ENCODE measurements around the gene SEPTIN1. TPM values are rescaled to one million over a fixed set of nuclear protein-coding genes. Genes with fewer than 3 reads are reported as not detected.
A peak's percentile ranks its signal among the peaks of the same experiment; 100 is the strongest.

The SEPTIN1 gene
- total RNA-seq, 2 donors from 2014 or later, result 192 to 220 TPM

- peaks cover 3% of the 10 kb centered on the region for H3K36me3 Mint-ChIP-seq (ENCODE audit: low read depth)
- no peak overlapping the region for H3K4me3 Mint-ChIP-seq
- no peaks in the 10 kb centered on the region for H3K9me3 ChIP-seq (ENCODE audit: control insufficient read depth, low read length, poor library complexity, severe bottlenecking)
- H3K4me1 Mint-ChIP-seq, result peaks cover 28% of the 10 kb centered on the region
- ATAC-seq, result no peak
- DNase-seq, result no peak
- H3K27me3 Mint-ChIP-seq, result no peaks in the 10 kb centered on the region
- no peak overlapping the region for H3K27ac Mint-ChIP-seq
Observed at GRCh38 chr16:30413112-30413806, 30.9 kb upstream of the SEPTIN1 start.

- DNase-seq (peak; percentile 87 to 96 (median 88)), ATAC-seq (peak; percentile 69)
- peak overlapping the region; percentile 33 for H3K4me3 Mint-ChIP-seq
- H3K27me3 Mint-ChIP-seq, result no peaks in the 10 kb centered on the region
- H3K27ac Mint-ChIP-seq, result peak overlapping the region; percentile 21
- H3K4me1 Mint-ChIP-seq, result peaks cover 26% of the 10 kb centered on the region
- no peaks in the 10 kb centered on the region for H3K9me3 ChIP-seq (ENCODE audit: control insufficient read depth, low read length, poor library complexity, severe bottlenecking)
- no peaks in the 10 kb centered on the region for H3K36me3 Mint-ChIP-seq (ENCODE audit: low read depth)
Observed at GRCh38 chr16:30409125-30410060, 27.0 kb upstream of the SEPTIN1 start.

GRCh38 chr16:30407804-30408534, 25.6 kb upstream of the SEPTIN1 start:
- H3K9me3 ChIP-seq (ENCODE audit: control insufficient read depth, low read length, poor library complexity, severe bottlenecking), result no peaks in the 10 kb centered on the region
- H3K4me1 Mint-ChIP-seq, result peaks cover 23% of the 10 kb centered on the region
- H3K27ac Mint-ChIP-seq, result peak overlapping the region; percentile 21
- ATAC-seq (no peak), DNase-seq (no peak)
- no peaks in the 10 kb centered on the region for H3K27me3 Mint-ChIP-seq
- no peaks in the 10 kb centered on the region for H3K36me3 Mint-ChIP-seq (ENCODE audit: low read depth)
- peak overlapping the region; percentile 98 for H3K4me3 Mint-ChIP-seq

- Mint-ChIP-seq H3K4me3 (peak within 1 kb of the TSS; percentile 98), H3K27me3 (no peaks in the 10 kb centered on the region), H3K36me3 (ENCODE audit: low read depth) (no peaks in the 10 kb centered on the region), H3K4me1 (peaks cover 23% of the 10 kb centered on the region), H3K27ac (peak within 1 kb of the TSS; percentile 95)
- H3K9me3 ChIP-seq (ENCODE audit: control insufficient read depth, low read length, poor library complexity, severe bottlenecking), result no peaks in the 10 kb centered on the region
- peak; percentile 89 for ATAC-seq
- peak; percentile 70 to 89 (median 86) for DNase-seq
Observed at GRCh38 chr16:30407102-30407803, 24.9 kb upstream of the SEPTIN1 start, which contains the start of gene ZNF771. Gene ZNF771, plus strand, starts transcription at chr16:30407606. Its CDS starts 448 bp downstream, at chr16:30408054.

- DNase-seq, result no peak
- peaks cover 21% of the 10 kb centered on the region for H3K4me1 Mint-ChIP-seq
- H3K9me3 ChIP-seq (ENCODE audit: control insufficient read depth, low read length, poor library complexity, severe bottlenecking), result no peaks in the 10 kb centered on the region
- no peaks in the 10 kb centered on the region for H3K36me3 Mint-ChIP-seq (ENCODE audit: low read depth)
- H3K4me3 Mint-ChIP-seq, result peak overlapping the region; percentile 98
- H3K27ac Mint-ChIP-seq, result peak overlapping the region; percentile 95
- H3K27me3 Mint-ChIP-seq, result no peaks in the 10 kb centered on the region
- ATAC-seq, result peak; percentile 42
Observed at GRCh38 chr16:30406795-30407101, 24.4 kb upstream of the SEPTIN1 start.

GRCh38 chr16:30401768-30402425, 19.5 kb upstream of the SEPTIN1 start:
- Mint-ChIP-seq H3K27ac (no peak overlapping the region), H3K36me3 (ENCODE audit: low read depth) (no peaks in the 10 kb centered on the region), H3K27me3 (no peaks in the 10 kb centered on the region), H3K4me3 (peak overlapping the region; percentile 90), H3K4me1 (peaks cover 27% of the 10 kb centered on the region)
- DNase-seq (no peak), ATAC-seq (no peak)
- H3K9me3 ChIP-seq (ENCODE audit: control insufficient read depth, low read length, poor library complexity, severe bottlenecking), result no peaks in the 10 kb centered on the region

- Mint-ChIP-seq H3K27me3 (no peaks in the 10 kb centered on the region), H3K36me3 (ENCODE audit: low read depth) (peaks cover 3% of the 10 kb centered on the region), H3K4me3 (peak overlapping the region; percentile 90), H3K27ac (peak overlapping the region; percentile 93), H3K4me1 (peaks cover 34% of the 10 kb centered on the region)
- ATAC-seq (no peak), DNase-seq (no peak)
- H3K9me3 ChIP-seq (ENCODE audit: control insufficient read depth, low read length, poor library complexity, severe bottlenecking), result no peaks in the 10 kb centered on the region
Observed at GRCh38 chr16:30399435-30400186, 17.2 kb upstream of the SEPTIN1 start.

GRCh38 chr16:30398661-30399434, 16.5 kb upstream of the SEPTIN1 start:
- ATAC-seq (no peak), DNase-seq (no peak)
- Mint-ChIP-seq H3K27me3 (no peaks in the 10 kb centered on the region), H3K27ac (peak overlapping the region; percentile 93), H3K36me3 (ENCODE audit: low read depth) (peaks cover 3% of the 10 kb centered on the region), H3K4me3 (peak overlapping the region; percentile 90), H3K4me1 (peaks cover 37% of the 10 kb centered on the region)
- no peaks in the 10 kb centered on the region for H3K9me3 ChIP-seq (ENCODE audit: control insufficient read depth, low read length, poor library complexity, severe bottlenecking)

- ATAC-seq, result no peak
- H3K9me3 ChIP-seq (ENCODE audit: control insufficient read depth, low read length, poor library complexity, severe bottlenecking), result no peaks in the 10 kb centered on the region
- Mint-ChIP-seq H3K36me3 (ENCODE audit: low read depth) (peaks cover 3% of the 10 kb centered on the region), H3K27me3 (no peaks in the 10 kb centered on the region), H3K4me3 (no peak overlapping the region), H3K4me1 (peaks cover 37% of the 10 kb centered on the region), H3K27ac (peak overlapping the region; percentile 90)
- no peak for DNase-seq
Observed at GRCh38 chr16:30397776-30398660, 15.7 kb upstream of the SEPTIN1 start.

GRCh38 chr16:30397056-30397455, 14.7 kb upstream of the SEPTIN1 start:
- Mint-ChIP-seq H3K27ac (peak overlapping the region; percentile 90), H3K4me3 (peak overlapping the region; percentile 94), H3K36me3 (ENCODE audit: low read depth) (peaks cover 3% of the 10 kb centered on the region), H3K27me3 (no peaks in the 10 kb centered on the region), H3K4me1 (peaks cover 37% of the 10 kb centered on the region)
- H3K9me3 ChIP-seq (ENCODE audit: control insufficient read depth, low read length, poor library complexity, severe bottlenecking), result no peaks in the 10 kb centered on the region
- no peak for DNase-seq
- no peak for ATAC-seq
